ENCODE data around the gene SLC5A12. TPM values are rescaled to one million over a fixed set of nuclear protein-coding genes. Genes with fewer than 3 reads are reported as not detected.

The SLC5A12 gene, protein sequence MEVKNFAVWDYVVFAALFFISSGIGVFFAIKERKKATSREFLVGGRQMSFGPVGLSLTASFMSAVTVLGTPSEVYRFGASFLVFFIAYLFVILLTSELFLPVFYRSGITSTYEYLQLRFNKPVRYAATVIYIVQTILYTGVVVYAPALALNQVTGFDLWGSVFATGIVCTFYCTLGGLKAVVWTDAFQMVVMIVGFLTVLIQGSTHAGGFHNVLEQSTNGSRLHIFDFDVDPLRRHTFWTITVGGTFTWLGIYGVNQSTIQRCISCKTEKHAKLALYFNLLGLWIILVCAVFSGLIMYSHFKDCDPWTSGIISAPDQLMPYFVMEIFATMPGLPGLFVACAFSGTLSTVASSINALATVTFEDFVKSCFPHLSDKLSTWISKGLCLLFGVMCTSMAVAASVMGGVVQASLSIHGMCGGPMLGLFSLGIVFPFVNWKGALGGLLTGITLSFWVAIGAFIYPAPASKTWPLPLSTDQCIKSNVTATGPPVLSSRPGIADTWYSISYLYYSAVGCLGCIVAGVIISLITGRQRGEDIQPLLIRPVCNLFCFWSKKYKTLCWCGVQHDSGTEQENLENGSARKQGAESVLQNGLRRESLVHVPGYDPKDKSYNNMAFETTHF
- total RNA-seq: not detected in 2 replicates

DNA sequence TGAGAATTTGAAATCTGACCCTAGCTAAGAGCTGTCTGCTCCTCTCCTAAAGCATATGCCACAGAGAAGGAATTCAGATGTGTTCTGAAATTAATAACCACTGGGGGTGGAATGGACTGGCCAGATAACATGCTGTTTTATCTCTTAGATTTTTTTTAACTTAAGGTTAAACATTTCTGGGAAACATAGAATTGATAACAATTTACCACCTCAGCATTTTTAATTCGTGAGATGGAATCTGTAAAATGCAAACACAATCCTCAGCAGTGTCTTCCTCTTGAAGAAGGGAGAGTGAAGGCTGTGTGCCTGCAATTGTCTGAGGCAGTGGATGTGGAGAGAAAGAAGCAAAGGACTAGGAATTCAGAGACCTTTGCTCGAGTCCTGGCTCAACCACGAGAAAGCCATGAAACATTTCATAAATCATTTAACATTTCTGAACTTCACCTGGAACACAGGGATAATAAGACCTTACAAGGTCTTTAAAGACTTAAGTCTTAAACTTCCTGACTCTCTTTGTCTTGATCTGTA, at the start of gene SLC5A12:
SLC5A12 (minus strand) TSS at position 113 of the 528 bp plus-strand sequence. CDS start 346 bp downstream, outside the sequence.

Other genes with a start within 250 kb of the SLC5A12 start
- not detected in 2 replicates for gene MUC15, start 149.8 kb downstream of the SLC5A12 start, total RNA-seq